Neuron (in vitro differentiated cells): ENCODE data around the gene NR1D2.

Experiments used
- H2AFZ ChIP-seq: one replicate; pipeline ENCODE4 v1.6.1; 2013; ENCODE audit warnings: low read depth, mild to moderate bottlenecking, inconsistent platforms, low read length, moderate library complexity
- H3K27me3 ChIP-seq: one replicate; pipeline ENCODE4 v1.6.1; 2013; ENCODE audit warnings: low read length; ENCODE audit not compliant: insufficient read depth
- H3K36me3 ChIP-seq: one replicate; pipeline ENCODE4 v1.6.1; 2013; ENCODE audit warnings: low read length; ENCODE audit not compliant: insufficient read depth
- H3K4me1 ChIP-seq: one replicate; pipeline ENCODE4 v1.6.1; 2013; ENCODE audit warnings: low read length; ENCODE audit not compliant: insufficient read depth
- H3K4me3 ChIP-seq: 2 replicates; pipeline ENCODE4 v1.5.1; 2013; ENCODE audit warnings: mild to moderate bottlenecking, low read length, moderate library complexity
- H3K9me3 ChIP-seq: one replicate; pipeline ENCODE4 v1.6.1; 2013; ENCODE audit warnings: low read length

The NR1D2 gene

DNA sequence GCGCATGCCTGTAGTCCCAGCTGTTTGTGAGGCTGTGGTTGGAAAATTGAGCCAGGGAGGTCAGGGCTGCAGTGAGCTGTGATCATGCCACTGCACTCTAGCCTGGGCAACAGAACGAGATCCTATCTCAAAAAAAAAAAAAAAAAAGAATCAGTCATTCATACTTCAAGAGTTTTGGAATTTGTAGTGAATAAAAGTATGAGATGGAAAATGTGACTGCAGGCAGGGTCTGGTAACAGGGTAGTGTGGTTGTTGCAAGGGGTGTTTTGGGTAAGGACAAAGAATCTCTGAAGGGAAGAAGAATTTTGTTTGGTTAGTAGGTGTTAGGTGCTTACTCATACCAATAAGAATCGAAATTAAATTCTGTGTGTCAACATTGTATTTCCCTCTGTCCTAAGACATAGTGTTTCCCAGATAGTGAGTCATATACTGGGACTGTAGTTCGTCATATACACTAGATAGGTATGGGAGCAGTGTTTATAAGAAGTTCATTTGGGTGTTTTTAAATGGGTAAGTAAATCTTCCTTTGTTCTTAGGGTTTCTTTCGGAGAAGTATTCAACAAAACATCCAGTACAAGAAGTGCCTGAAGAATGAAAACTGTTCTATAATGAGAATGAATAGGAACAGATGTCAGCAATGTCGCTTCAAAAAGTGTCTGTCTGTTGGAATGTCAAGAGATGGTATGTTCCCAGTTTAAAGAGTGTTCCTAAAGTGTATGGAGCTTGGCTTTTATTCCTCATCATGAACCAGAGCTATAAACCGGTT is 14.2 kb downstream of the NR1D2 start:
- H3K4me3 ChIP-seq = no peak overlapping the region
- no peaks in the 10 kb centered on the region for H3K9me3 ChIP-seq
- peaks cover 47% of the 10 kb centered on the region for H3K36me3 ChIP-seq
- no peaks in the 10 kb centered on the region for H3K27me3 ChIP-seq
- no peak overlapping the region for H2AFZ ChIP-seq
- H3K4me1 ChIP-seq = peaks cover 3% of the 10 kb centered on the region

- no peaks in the 10 kb centered on the region for H3K27me3 ChIP-seq
- peaks cover 48% of the 10 kb centered on the region for H3K36me3 ChIP-seq
- peaks cover 3% of the 10 kb centered on the region for H3K4me1 ChIP-seq
- H3K4me3 ChIP-seq = no peak overlapping the region
- H2AFZ ChIP-seq = no peak overlapping the region
- no peaks in the 10 kb centered on the region for H3K9me3 ChIP-seq
Measured at GRCh38 chr3:23960649-23961048, 15.6 kb downstream of the NR1D2 start.

GRCh38 chr3:23961066-23961465 is 16.0 kb downstream of the NR1D2 start:
- no peaks in the 10 kb centered on the region for H3K27me3 ChIP-seq
- peaks cover 3% of the 10 kb centered on the region for H3K4me1 ChIP-seq
- no peak overlapping the region for H3K4me3 ChIP-seq
- H2AFZ ChIP-seq = no peak overlapping the region
- H3K9me3 ChIP-seq = no peaks in the 10 kb centered on the region
- peaks cover 49% of the 10 kb centered on the region for H3K36me3 ChIP-seq

DNA sequence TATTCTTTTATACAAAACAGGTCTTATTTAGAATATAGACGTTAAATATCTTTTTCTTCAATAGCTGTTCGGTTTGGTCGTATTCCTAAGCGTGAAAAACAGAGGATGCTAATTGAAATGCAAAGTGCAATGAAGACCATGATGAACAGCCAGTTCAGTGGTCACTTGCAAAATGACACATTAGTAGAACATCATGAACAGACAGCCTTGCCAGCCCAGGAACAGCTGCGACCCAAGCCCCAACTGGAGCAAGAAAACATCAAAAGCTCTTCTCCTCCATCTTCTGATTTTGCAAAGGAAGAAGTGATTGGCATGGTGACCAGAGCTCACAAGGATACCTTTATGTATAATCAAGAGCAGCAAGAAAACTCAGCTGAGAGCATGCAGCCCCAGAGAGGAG is 16.8 kb downstream of the NR1D2 start:
- Histone ChIP-seq H3K4me3 (no peak overlapping the region), H3K36me3 (peaks cover 46% of the 10 kb centered on the region), H3K27me3 (no peaks in the 10 kb centered on the region), H3K4me1 (peaks cover 3% of the 10 kb centered on the region), H2AFZ (no peak overlapping the region), H3K9me3 (no peaks in the 10 kb centered on the region)

DNA sequence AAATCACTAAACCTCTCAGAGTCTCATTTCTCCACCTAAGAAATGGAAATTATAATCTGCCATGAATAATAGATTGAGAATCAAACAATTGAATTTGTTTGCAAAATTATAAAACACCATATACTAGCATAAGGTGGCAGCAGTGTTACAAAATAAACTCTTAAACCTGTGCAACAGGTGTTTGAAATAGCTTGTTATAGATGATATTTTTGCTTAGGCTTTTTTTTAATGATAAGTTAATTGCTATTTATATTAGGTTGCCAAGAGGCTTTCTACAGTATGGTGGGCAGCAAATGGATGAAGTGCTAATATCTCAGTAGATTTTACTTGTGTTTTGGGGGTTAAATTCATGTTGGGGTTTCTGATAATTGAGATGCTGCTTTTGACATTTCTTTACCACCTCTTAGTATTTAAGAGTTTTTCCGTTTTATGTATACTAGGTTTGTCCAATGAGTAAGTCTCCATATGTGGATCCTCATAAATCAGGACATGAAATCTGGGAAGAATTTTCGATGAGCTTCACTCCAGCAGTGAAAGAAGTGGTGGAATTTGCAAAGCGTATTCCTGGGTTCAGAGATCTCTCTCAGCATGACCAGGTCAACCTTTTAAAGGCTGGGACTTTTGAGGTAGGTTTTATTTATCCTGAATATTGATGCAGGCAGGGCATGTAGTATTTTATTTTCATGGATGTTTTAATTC is 19.6 kb downstream of the NR1D2 start:
- Histone ChIP-seq H3K27me3 (no peaks in the 10 kb centered on the region), H2AFZ (no peak overlapping the region), H3K4me1 (no peaks in the 10 kb centered on the region), H3K4me3 (no peak overlapping the region), H3K36me3 (peaks cover 54% of the 10 kb centered on the region), H3K9me3 (no peaks in the 10 kb centered on the region)

- no peaks in the 10 kb centered on the region for H3K9me3 ChIP-seq
- no peaks in the 10 kb centered on the region for H3K4me1 ChIP-seq
- no peak overlapping the region for H2AFZ ChIP-seq
- peaks cover 42% of the 10 kb centered on the region for H3K36me3 ChIP-seq
- H3K4me3 ChIP-seq = no peak overlapping the region
- H3K27me3 ChIP-seq = no peaks in the 10 kb centered on the region
Measured at GRCh38 chr3:23966328-23966727, 21.2 kb downstream of the NR1D2 start.

- no peaks in the 10 kb centered on the region for H3K27me3 ChIP-seq
- no peaks in the 10 kb centered on the region for H3K9me3 ChIP-seq
- no peak overlapping the region for H3K4me3 ChIP-seq
- H3K4me1 ChIP-seq = no peaks in the 10 kb centered on the region
- H3K36me3 ChIP-seq = peaks cover 29% of the 10 kb centered on the region
- H2AFZ ChIP-seq = no peak overlapping the region
Measured at GRCh38 chr3:23968463-23969184, 23.5 kb downstream of the NR1D2 start.

- no peaks in the 10 kb centered on the region for H3K9me3 ChIP-seq
- no peak overlapping the region for H3K4me3 ChIP-seq
- H2AFZ ChIP-seq = no peak overlapping the region
- no peaks in the 10 kb centered on the region for H3K27me3 ChIP-seq
- H3K4me1 ChIP-seq = no peaks in the 10 kb centered on the region
- H3K36me3 ChIP-seq = peaks cover 29% of the 10 kb centered on the region
Measured at GRCh38 chr3:23969393-23969792, 24.3 kb downstream of the NR1D2 start.

DNA sequence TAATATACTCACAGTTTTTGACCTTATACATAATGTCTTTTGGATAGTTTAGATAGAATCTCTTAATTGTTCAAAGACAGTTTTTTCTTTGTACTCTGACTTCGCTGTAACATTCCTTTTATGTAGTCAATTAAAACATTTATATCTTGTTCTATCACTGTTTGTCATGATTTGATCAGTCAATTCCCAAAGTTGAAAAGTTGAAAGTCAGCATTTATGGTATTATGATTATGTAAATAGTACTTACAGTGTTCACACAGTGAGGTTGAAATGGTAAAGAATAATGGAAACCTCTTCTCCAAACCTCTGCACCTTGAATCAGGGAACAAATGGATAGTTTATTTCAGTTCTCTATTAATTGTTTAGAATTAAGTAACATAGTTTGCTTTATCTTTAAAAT is 26.6 kb downstream of the NR1D2 start:
- no peaks in the 10 kb centered on the region for H3K27me3 ChIP-seq
- H3K9me3 ChIP-seq = peaks cover 3% of the 10 kb centered on the region
- no peak overlapping the region for H3K4me3 ChIP-seq
- H3K4me1 ChIP-seq = no peaks in the 10 kb centered on the region
- peaks cover 19% of the 10 kb centered on the region for H3K36me3 ChIP-seq
- no peak overlapping the region for H2AFZ ChIP-seq

- H3K36me3 ChIP-seq = peaks cover 18% of the 10 kb centered on the region
- H2AFZ ChIP-seq = no peak overlapping the region
- H3K9me3 ChIP-seq = peaks cover 7% of the 10 kb centered on the region
- no peaks in the 10 kb centered on the region for H3K27me3 ChIP-seq
- no peak overlapping the region for H3K4me3 ChIP-seq
- no peaks in the 10 kb centered on the region for H3K4me1 ChIP-seq
Measured at GRCh38 chr3:23976555-23976954, 31.5 kb downstream of the NR1D2 start.

- H2AFZ ChIP-seq = no peak overlapping the region
- peaks cover 9% of the 10 kb centered on the region for H3K9me3 ChIP-seq
Measured at GRCh38 chr3:23979569-23979968, 34.5 kb downstream of the NR1D2 start.

GRCh38 chr3:23981136-23981535 is 36.0 kb downstream of the NR1D2 start:
- Histone ChIP-seq H3K27me3 (no peaks in the 10 kb centered on the region), H3K4me3 (no peak overlapping the region), H3K4me1 (no peaks in the 10 kb centered on the region), H3K36me3 (peaks cover 13% of the 10 kb centered on the region), H2AFZ (no peak overlapping the region), H3K9me3 (peaks cover 8% of the 10 kb centered on the region)

More at GRCh38 chr3:23979569-23979968, 34.5 kb downstream of the NR1D2 start:
- Histone ChIP-seq H3K36me3 (peaks cover 13% of the 10 kb centered on the region), H3K27me3 (no peaks in the 10 kb centered on the region), H3K4me1 (no peaks in the 10 kb centered on the region), H3K4me3 (no peak overlapping the region)

GRCh38 chr3:23981955-23982354 is 36.9 kb downstream of the NR1D2 start:
- no peaks in the 10 kb centered on the region for H3K27me3 ChIP-seq
- no peaks in the 10 kb centered on the region for H3K4me1 ChIP-seq
- peaks cover 9% of the 10 kb centered on the region for H3K36me3 ChIP-seq
- peaks cover 6% of the 10 kb centered on the region for H3K9me3 ChIP-seq
- H3K4me3 ChIP-seq = no peak overlapping the region
- H2AFZ ChIP-seq = no peak overlapping the region
